Activated naive CD8-positive, alpha-beta T cell treated with anti-CD3 and anti-CD28 coated beads for 36 hours (primary cell): ENCODE results near the gene PARPBP. TPM values are rescaled to one million over a fixed set of nuclear protein-coding genes. Genes with fewer than 3 reads are reported as not detected.

Experiments used
- total RNA-seq, 2 experiments: library from RNA; stranded (reverse); gene quantifications; one replicate each; pipeline ENCODE4 v1.2.3, GENCODE V29; 2021

The PARPBP gene
- total RNA-seq, 2 experiments from 2014 or later: 23.8 to 26.3 TPM

Other genes with a start within 250 kb of the PARPBP start
- 1 to 10 TPM; 5.2 to 6.7 TPM for gene DRAM1, start 242.6 kb upstream of the PARPBP start, total RNA-seq
- gene WASHC3, start 58.2 kb upstream of the PARPBP start, total RNA-seq: 10 to 100 TPM; 35.0 to 37.9 TPM
- gene NUP37, start 69 bp upstream of the PARPBP start, total RNA-seq: 100 to 1,000 TPM; 107 to 117 TPM
- under 1 TPM in 1 of 2 experiments, not detected in 1; 0.68 TPM for gene PMCH, start 77.7 kb downstream of the PARPBP start, total RNA-seq